Measurements from ENCODE around the gene AACS. TPM values are rescaled to one million over a fixed set of nuclear protein-coding genes. Genes with fewer than 3 reads are reported as not detected.

Gene AACS
- total and polyA plus RNA-seq, 2 of the 4 experiments (the other 2 are of a cell fraction): 22.0 to 24.9 TPM

DNA sequence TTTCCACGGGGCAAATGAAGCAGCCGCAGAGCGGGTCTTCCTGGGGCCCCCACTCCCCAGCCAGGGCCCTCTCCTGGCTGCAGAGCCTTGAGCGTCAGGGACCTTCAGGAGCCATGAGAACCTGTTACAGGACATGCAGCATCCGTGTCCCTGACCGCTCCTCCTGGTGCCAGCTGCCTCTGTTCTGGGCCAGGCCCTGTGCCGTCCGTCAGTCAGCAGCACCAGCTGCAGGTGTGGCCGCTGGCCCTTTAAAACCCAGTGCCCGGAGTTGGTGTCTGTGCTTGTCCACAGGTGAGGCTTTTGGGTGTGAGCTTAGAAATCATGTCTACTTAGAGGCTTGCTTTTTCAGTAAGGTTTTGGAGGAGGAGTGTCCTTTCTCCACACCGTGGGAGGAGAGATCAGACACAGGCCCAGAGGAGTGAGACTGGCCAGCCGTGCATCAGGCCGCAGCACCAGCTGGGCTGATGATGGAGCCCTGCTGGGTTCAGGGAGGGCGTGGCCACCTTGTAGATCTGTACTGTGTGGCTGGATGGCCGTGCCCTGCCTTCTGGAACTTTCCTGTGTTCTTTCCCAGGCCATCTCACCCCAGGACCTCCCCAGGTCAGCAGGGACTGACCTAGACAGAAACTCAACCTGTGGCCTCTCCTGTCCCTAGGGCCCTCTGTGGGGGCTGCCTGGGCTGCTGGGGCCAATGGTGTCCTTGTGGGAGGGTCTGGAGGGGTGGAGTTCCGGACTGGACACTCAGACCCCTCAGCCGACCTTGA lies 27.1 kb downstream of the AACS start:
- H3K9ac ChIP-seq (ENCODE audit: low read depth, low read length): no peak overlapping the region
- ATAC-seq (ENCODE audit: low read depth) (peak; percentile 21; the same call in 1 of the 2 replicates), DNase-seq (no peak)
- H3K27me3 ChIP-seq (ENCODE audit: control insufficient read depth, insufficient read depth, low read length): no peaks in the 10 kb centered on the region
- peaks cover 4 to 6% of the 10 kb centered on the region in 2 experiments; a peak in 2 of 4 replicates for H3K79me1 ChIP-seq (ENCODE audit: low read depth in 1 of 2, low read length in 2 of 2)
- no peak overlapping the region for H2AFZ ChIP-seq (replicated peaks; ENCODE audit: low read length, poor library complexity)
- no peak overlapping the region for H2BK120ac ChIP-seq (ENCODE audit: low read depth, low read length)
- no peak overlapping the region for H4K91ac ChIP-seq (ENCODE audit: insufficient read depth, low read depth, low read length)
- no peak overlapping the region for H3K4me3 ChIP-seq (ENCODE audit: insufficient read depth, low read depth, low read length)
- no peak overlapping the region for H4K5ac ChIP-seq (ENCODE audit: low read depth, low read length)
- no peaks in the 10 kb centered on the region for H3K9me3 ChIP-seq (ENCODE audit: control insufficient read depth, insufficient read depth, low read length)
- H3K23ac ChIP-seq (ENCODE audit: low read depth, low read length): no peak overlapping the region
- 0 out of 2 replicates have a peak, but pooled peaks cover 3% of the 10 kb centered on the region for H4K20me1 ChIP-seq (ENCODE audit: insufficient read depth, low read length)
- no peak overlapping the region for H3K4ac ChIP-seq (ENCODE audit: low read depth, low read length)
- ChIA-PET POLR2A (ENCODE audit: unreplicated experiment) (no interaction called here), CTCF (no interaction called here)
- H3K9me1 ChIP-seq (ENCODE audit: insufficient read depth, low read length): no peaks in the 10 kb centered on the region; the same call in 1 of the 2 replicates
- H2AK9ac ChIP-seq (replicated peaks; ENCODE audit: low read depth, low read length, poor library complexity): peak overlapping the region; percentile 65
- no peak overlapping the region for H3K14ac ChIP-seq (replicated peaks; ENCODE audit: low read depth, low read length)
- H3K56ac ChIP-seq (ENCODE audit: extremely low read depth, insufficient read depth, low read length): no peak overlapping the region
- dilution Hi-C loops (cut with HindIII; ENCODE audit: low sequenced_read_pairs, unreplicated experiment): no loop called here
- no TSS peak for BruUV-seq (replicated peaks)
- no peak overlapping the region for H3K4me2 ChIP-seq (ENCODE audit: low read depth, low read length)
- no peak overlapping the region for H3K18ac ChIP-seq (ENCODE audit: low read depth, low read length)
- peaks cover 9% of the 10 kb centered on the region for H3K4me1 ChIP-seq (ENCODE audit: control insufficient read depth, insufficient read depth, low read length)
- H2BK15ac ChIP-seq (ENCODE audit: low read depth, low read length): no peak overlapping the region
- H3K27ac ChIP-seq (ENCODE audit: insufficient read depth, low read length): no peak overlapping the region
- in situ Hi-C loops (cut with MboI; ENCODE audit: low sequenced_read_pairs): no loop called here
- 88% methylated on average over 8 of the region's 17 CpGs; no CpG with 5 or more reads in 1 of the 2 experiments for WGBS, 2 experiments (ENCODE audit: extremely low coverage in 2 of 2, insufficient read length in 1 of 2)
- H2BK20ac ChIP-seq (ENCODE audit: low read depth, low read length): no peak overlapping the region
- H3K36me3 ChIP-seq (ENCODE audit: control insufficient read depth, insufficient read depth, low read length): peaks cover 26% of the 10 kb centered on the region
- peak overlapping the region; percentile 4 for H2BK5ac ChIP-seq (ENCODE audit: low read depth, low read length, poor library complexity, severe bottlenecking)
- H4K8ac ChIP-seq (ENCODE audit: low read depth in 2 of 2, low read length in 2 of 2): no peak overlapping the region
- intact Hi-C loops (cut with micrococcal nuclease): no loop called here
- no peak overlapping the region for H2AK5ac ChIP-seq (ENCODE audit: low read depth, low read length)
- TF ChIP-seq MAZ (IDR thresholded peaks at IDR 0.05; ENCODE audit: borderline replicate concordance, low read depth, low read length): no peak
- TF ChIP-seq POLR2A (IDR thresholded peaks at IDR 0.05; ENCODE audit: low read depth, low read length): no peak
- no peak for TF ChIP-seq RFX5 (IDR thresholded peaks at IDR 0.05; ENCODE audit: low read depth, low read length)
- no peak for TF ChIP-seq MXI1 (IDR thresholded peaks at IDR 0.05; ENCODE audit: borderline replicate concordance, low read depth, low read length)
- TF ChIP-seq SMC3 (IDR thresholded peaks at IDR 0.05; ENCODE audit: low read depth, low read length): no peak
- no peak for TF ChIP-seq NFE2L2 (IDR thresholded peaks at IDR 0.05; ENCODE audit: low read depth, low read length)
- TF ChIP-seq RCOR1 (IDR thresholded peaks at IDR 0.05; ENCODE audit: insufficient replicate concordance, low read length): no peak
- TF ChIP-seq FOS (IDR thresholded peaks at IDR 0.05; ENCODE audit: low read depth, low read length): no peak
- TF ChIP-seq, protein P1, sequence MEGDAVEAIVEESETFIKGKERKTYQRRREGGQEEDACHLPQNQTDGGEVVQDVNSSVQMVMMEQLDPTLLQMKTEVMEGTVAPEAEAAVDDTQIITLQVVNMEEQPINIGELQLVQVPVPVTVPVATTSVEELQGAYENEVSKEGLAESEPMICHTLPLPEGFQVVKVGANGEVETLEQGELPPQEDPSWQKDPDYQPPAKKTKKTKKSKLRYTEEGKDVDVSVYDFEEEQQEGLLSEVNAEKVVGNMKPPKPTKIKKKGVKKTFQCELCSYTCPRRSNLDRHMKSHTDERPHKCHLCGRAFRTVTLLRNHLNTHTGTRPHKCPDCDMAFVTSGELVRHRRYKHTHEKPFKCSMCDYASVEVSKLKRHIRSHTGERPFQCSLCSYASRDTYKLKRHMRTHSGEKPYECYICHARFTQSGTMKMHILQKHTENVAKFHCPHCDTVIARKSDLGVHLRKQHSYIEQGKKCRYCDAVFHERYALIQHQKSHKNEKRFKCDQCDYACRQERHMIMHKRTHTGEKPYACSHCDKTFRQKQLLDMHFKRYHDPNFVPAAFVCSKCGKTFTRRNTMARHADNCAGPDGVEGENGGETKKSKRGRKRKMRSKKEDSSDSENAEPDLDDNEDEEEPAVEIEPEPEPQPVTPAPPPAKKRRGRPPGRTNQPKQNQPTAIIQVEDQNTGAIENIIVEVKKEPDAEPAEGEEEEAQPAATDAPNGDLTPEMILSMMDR (conservative IDR thresholded peaks at IDR 0.05; ENCODE audit: low read depth, low read length): no peak
- no peak for TF ChIP-seq CHD1 (IDR thresholded peaks at IDR 0.05; ENCODE audit: low read depth, low read length)
- TF ChIP-seq, protein P2, sequence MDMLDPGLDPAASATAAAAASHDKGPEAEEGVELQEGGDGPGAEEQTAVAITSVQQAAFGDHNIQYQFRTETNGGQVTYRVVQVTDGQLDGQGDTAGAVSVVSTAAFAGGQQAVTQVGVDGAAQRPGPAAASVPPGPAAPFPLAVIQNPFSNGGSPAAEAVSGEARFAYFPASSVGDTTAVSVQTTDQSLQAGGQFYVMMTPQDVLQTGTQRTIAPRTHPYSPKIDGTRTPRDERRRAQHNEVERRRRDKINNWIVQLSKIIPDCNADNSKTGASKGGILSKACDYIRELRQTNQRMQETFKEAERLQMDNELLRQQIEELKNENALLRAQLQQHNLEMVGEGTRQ (IDR thresholded peaks at IDR 0.05; ENCODE audit: low read depth, low read length): no peak
- TF ChIP-seq, protein P3, sequence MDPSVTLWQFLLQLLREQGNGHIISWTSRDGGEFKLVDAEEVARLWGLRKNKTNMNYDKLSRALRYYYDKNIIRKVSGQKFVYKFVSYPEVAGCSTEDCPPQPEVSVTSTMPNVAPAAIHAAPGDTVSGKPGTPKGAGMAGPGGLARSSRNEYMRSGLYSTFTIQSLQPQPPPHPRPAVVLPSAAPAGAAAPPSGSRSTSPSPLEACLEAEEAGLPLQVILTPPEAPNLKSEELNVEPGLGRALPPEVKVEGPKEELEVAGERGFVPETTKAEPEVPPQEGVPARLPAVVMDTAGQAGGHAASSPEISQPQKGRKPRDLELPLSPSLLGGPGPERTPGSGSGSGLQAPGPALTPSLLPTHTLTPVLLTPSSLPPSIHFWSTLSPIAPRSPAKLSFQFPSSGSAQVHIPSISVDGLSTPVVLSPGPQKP (IDR thresholded peaks at IDR 0.05; ENCODE audit: borderline replicate concordance, low read depth, low read length): no peak
- no peak for TF ChIP-seq BHLHE40 (IDR thresholded peaks at IDR 0.05; ENCODE audit: low read depth, low read length)
- no peak for TF ChIP-seq MAFK (IDR thresholded peaks at IDR 0.05; ENCODE audit: low read depth, low read length)
- no peak for TF ChIP-seq RAD21 (IDR thresholded peaks at IDR 0.05; ENCODE audit: low read length)
